ENCODE data around the gene AK4.
"Not testable (repeated sequence)": the region's sequence is repeated elsewhere in the genome, so short reads cannot be mapped to it uniquely, and the experiment has no call there.

Gene AK4

GRCh38 chr1:65214340-65215027 is 66.5 kb downstream of the AK4 start:
- DNase-seq (ENCODE audit: low spot score), result no peak

- no peak for DNase-seq (ENCODE audit: low spot score)
Observed at GRCh38 chr1:65216989-65217388, 69.0 kb downstream of the AK4 start.

- no peak for DNase-seq (ENCODE audit: low spot score)
Observed at GRCh38 chr1:65221638-65222339, 73.8 kb downstream of the AK4 start.

- no peak for DNase-seq (ENCODE audit: low spot score)
Observed at GRCh38 chr1:65222340-65222940, 74.4 kb downstream of the AK4 start.

- no peak for DNase-seq (ENCODE audit: low spot score)
Observed at GRCh38 chr1:65224681-65225091, 76.7 kb downstream of the AK4 start.

- no peak for DNase-seq (ENCODE audit: low spot score)
Observed at GRCh38 chr1:65225179-65225578, 77.2 kb downstream of the AK4 start.

- no peak for DNase-seq (ENCODE audit: low spot score)
Observed at GRCh38 chr1:65229201-65229600, 81.2 kb downstream of the AK4 start.

- no peak for DNase-seq (ENCODE audit: low spot score)
Observed at GRCh38 chr1:65229754-65230339, 81.8 kb downstream of the AK4 start.

- DNase-seq (ENCODE audit: low spot score), result no peak
Observed at GRCh38 chr1:65230731-65231481, 82.9 kb downstream of the AK4 start.

GRCh38 chr1:65231718-65232330 is 83.8 kb downstream of the AK4 start:
- DNase-seq (ENCODE audit: low spot score), result no peak

- DNase-seq (ENCODE audit: low spot score), result no peak
Observed at GRCh38 chr1:65232461-65232990, 84.5 kb downstream of the AK4 start.

- no peak for DNase-seq (ENCODE audit: low spot score)
Observed at GRCh38 chr1:65233782-65234181, 85.8 kb downstream of the AK4 start.

- no peak for DNase-seq (ENCODE audit: low spot score)
Observed at GRCh38 chr1:65235867-65236805, 88.1 kb downstream of the AK4 start.

GRCh38 chr1:65237088-65237487 is 89.1 kb downstream of the AK4 start:
- DNase-seq (ENCODE audit: low spot score), result not testable (repeated sequence)

- no peak for DNase-seq (ENCODE audit: low spot score)
Observed at GRCh38 chr1:65237503-65237902, 89.5 kb downstream of the AK4 start.

GRCh38 chr1:65238010-65238409 is 90.0 kb downstream of the AK4 start:
- no peak for DNase-seq (ENCODE audit: low spot score)

GRCh38 chr1:65243491-65243890 is 95.5 kb downstream of the AK4 start:
- no peak for DNase-seq (ENCODE audit: low spot score)

- DNase-seq (ENCODE audit: low spot score), result no peak
Observed at GRCh38 chr1:65245295-65245694, 97.3 kb downstream of the AK4 start.

GRCh38 chr1:65247419-65248359 is 99.7 kb downstream of the AK4 start:
- DNase-seq (ENCODE audit: low spot score), result no peak
